GM12892 (cell line): ENCODE data around the gene USP48.

Source experiments
- POLR2A ChIP-seq: IDR thresholded peaks from 2 replicates; pipeline ENCODE4 v1.6.1; 2011; ENCODE audit warnings: low read depth, low read length, control low read depth
- POLR2AphosphoS5 ChIP-seq: IDR thresholded peaks from 2 replicates; pipeline ENCODE4 v1.6.1; 2011; ENCODE audit warnings: low read depth, low read length, control low read depth

DNA sequence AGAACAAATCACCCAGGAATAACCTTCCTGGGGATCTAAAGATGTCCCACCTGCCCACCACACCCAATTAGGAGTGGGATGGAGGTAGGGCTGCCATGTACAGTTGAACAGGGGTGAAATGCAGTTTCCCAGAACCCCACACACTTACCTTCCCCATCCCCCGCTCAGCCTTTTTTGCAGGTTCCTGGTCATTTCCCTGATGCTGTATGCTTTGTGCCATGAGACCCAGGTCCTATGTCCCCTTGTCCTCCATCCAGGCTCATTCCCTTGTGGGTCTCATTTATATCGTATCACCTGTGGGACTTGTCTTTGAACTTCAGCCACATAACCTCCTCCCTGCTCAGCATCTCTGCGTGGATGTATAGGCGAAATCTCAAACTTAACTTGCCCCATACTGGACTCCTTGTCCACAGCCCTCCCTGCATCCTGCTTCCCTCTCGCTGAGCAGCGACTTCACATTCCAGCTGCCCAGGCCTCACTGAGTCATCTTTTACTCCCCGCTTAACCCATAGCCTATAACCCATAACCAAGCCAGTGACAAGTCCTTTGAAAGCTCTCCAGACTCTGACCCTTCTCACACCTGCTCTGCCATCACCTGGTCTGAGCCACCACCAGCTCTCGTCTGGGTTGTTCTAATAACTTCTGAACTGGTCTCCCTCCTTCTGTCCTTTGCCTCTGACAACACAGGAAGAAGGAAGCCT is 33.8 kb upstream of the USP48 start:
- TF ChIP-seq POLR2A (no peak), POLR2AphosphoS5 (no peak)
